ENCODE data around the gene FAM193A.

GRCh38 chr4:2753436-2753835 is 217.0 kb downstream of the FAM193A start:
- TF ChIP-seq CTCF (IDR thresholded peaks at IDR 0.05) (no peak), ZFX (IDR thresholded peaks at IDR 0.05; ENCODE audit: borderline replicate concordance) (no peak)
